ENCODE data around the gene OCA2.
"Not testable (repeated sequence)": the region's sequence is repeated elsewhere in the genome, so short reads cannot be mapped to it uniquely, and the experiment has no call there.

DNA sequence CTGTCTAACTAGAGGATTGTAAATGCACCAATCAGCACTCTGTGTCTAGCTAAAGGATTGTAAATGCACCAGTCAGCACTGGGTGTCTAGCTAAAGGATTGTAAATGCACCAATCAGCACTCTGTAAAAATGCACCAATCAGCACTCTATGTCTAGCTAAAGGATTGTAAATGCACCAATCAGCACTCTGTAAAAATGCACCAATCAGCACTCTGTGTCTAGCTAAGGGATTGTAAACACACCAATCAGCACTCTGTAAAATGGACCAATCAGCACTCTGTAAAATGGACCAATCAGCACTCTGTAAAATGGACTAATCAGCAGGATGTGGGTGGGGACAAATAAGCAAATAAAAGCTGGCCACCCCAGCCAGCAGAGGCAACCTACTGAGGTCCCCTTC, 331.7 kb downstream of the OCA2 start:
- TF ChIP-seq, protein P1, sequence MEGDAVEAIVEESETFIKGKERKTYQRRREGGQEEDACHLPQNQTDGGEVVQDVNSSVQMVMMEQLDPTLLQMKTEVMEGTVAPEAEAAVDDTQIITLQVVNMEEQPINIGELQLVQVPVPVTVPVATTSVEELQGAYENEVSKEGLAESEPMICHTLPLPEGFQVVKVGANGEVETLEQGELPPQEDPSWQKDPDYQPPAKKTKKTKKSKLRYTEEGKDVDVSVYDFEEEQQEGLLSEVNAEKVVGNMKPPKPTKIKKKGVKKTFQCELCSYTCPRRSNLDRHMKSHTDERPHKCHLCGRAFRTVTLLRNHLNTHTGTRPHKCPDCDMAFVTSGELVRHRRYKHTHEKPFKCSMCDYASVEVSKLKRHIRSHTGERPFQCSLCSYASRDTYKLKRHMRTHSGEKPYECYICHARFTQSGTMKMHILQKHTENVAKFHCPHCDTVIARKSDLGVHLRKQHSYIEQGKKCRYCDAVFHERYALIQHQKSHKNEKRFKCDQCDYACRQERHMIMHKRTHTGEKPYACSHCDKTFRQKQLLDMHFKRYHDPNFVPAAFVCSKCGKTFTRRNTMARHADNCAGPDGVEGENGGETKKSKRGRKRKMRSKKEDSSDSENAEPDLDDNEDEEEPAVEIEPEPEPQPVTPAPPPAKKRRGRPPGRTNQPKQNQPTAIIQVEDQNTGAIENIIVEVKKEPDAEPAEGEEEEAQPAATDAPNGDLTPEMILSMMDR (IDR thresholded peaks at IDR 0.05) = not testable (repeated sequence)
- TF ChIP-seq POLR2A (IDR thresholded peaks at IDR 0.05) = not testable (repeated sequence)
